Central memory CD4-positive, alpha-beta T cell (primary cell): Measurements from ENCODE around the gene PSD.

Experiments used
- DNase-seq: peaks from one replicate; pipeline ENCODE4 v3.0.0; 2022

PSD gene

DNA sequence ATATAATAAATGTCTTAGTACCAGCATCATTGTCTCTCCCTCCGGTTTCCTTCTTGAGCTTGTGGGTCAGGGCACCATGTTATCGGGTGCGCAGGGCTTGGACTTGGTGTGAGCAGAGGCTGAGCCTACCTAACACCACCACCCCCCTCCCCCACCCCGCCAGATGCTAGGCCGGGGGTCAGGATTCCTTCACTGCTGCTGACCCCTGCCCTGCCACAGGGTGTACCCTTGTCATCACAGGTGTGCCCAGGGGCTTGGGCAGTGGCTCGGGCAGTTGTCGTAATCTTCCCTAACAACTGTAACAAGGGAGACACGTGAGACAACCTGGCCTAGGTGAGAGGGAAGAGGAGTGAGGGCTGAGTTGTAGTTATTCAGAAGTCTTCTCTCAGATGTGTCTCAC is 35.7 kb downstream of the PSD start:
- no peak for DNase-seq

DNA sequence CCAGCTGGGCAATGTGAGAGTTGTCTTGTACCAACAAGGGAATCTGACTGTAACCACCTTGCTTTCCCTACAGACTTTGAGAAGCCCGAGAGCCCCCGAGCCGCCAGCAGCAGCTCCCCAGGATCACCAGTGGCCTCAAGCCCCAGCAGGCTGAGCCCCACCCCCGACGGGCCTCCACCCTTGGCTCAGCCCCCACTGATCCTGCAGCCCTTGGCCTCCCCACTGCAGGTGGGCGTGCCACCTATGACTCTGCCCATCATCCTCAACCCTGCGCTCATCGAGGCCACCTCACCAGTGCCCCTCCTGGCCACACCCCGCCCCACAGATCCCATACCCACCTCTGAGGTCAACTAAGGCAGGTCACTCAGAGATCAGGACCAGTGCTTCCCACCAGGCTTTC is 36.6 kb downstream of the PSD start:
- DNase-seq = no peak

DNA sequence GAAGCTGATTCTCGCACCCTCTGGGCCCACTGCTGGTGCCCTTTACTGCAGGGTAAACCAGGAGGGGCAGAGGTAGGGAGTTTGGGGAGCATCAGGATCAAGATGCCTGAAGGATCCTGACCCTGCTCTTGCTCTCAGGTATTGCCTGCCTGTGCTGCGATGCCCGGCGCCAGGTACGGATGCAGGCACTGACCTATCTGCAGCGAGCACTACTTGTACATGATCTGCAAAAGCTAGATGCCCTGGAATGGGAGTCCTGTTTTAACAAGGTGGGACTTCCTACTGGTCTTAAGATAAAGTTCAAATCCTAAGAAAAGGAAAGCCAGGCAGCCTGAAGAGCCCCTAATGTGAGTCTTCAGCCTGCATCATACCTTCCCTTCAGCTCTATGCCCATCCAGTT is 39.2 kb downstream of the PSD start:
- DNase-seq = no peak

DNA sequence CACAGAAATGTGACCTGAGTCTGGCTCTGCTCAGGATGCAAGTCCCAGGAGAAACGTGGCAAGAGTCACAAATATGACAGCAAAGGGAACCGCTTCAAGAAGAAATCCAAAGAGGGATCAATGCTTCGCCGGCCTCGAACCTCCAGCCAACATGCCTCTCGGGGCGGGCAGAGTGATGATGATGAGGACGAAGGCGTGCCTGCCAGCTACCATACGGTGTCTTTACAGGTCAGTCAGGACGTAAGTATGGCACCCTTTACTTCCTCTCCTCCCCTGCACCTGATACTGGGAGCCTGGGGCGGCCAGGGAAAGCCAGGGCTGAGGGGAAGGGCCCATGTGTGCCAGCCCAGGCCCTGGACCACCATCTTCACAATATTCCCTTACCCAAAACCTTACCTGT is 41.7 kb downstream of the PSD start:
- no peak for DNase-seq

DNA sequence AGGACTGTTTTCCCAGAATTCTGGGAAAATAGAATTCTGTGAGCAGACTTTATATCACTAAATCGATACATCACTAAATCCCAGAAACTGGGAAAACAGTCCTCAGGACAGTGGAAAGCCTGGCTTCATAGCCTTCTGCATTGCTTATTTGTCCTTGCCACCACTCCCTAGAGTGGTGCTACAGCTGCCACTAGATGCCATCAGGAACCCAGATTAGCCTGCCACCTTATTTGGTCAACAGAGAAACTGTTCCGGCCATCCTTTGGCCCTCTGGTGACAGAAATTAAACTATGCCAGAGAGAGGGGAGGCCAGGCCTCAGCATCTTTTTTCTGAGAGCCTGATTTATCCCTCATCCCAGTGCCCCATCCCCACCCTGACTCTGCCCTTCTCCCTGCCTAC is 42.7 kb downstream of the PSD start:
- no peak for DNase-seq

DNA sequence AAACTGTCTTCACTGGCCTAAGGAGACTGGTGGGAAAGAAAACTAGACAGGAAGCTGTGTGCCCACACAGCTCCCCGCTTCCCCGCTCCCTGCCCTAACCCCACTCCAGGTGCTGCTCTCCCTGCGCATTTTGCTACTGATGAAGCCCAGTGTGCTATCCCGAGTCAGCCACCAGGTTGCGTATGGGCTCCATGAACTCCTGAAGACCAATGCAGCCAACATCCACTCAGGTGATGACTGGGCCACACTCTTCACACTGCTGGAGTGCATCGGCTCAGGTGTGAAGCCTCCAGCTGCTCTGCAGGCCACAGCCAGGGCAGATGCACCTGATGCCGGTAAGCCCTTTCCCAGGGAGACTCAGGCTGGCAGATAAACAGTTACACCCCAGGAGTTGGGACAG is 43.3 kb downstream of the PSD start:
- no peak for DNase-seq

DNA sequence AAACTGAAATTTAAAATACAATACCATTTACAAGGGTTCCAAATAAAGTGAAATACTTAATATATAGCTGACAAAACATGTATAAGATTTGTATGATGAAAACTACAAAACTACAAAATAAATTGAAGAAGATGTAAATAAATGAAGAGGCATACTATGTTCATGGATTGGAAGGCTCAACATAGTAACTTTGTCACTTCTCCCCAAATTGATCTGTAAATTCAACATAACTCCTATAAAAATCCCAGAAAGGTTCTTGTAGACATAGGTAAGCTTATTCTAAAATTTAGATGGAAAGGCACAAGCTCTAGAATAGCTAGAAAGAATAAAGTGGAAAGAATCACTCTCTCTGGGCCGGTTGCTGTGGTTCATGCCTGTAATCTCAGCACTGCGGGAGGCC is 47.3 kb downstream of the PSD start:
- DNase-seq = no peak

DNA sequence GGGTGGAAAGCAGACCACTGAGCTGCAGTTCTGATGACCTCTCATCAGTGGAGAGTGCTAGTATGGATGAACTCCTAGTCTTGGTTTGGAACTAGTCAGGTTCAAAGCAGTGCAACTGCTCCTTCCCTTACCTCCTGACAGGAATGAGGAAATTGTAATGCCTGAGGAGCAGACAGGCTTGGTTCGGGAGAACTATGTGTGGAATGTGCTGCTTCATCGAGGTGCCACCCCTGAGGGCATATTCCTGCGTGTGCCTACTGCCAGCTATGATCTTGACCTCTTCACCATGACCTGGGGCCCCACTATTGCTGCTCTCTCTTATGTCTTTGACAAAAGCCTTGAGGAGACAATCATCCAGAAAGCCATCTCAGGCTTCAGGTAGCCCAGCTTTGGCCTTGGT is 50.5 kb downstream of the PSD start:
- DNase-seq = no peak

DNA sequence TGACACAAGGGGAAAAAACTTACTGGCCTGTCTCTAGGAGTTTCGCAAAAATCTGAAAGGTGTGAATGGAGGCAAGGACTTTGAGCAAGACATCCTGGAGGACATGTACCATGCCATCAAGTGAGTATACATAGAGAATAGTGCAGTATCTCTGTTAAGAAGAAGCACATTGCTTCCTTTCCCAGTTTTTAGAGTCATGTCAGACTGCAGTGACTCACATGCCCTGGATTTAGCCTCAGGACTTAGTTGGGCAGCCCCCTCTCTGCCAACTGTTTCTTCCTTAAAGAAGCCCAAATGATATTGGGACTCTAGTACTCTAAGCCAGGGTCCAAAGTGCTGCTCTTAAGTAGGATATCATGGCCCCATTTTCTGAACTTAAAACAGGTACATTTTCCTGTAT is 51.1 kb downstream of the PSD start:
- DNase-seq = no peak

DNA sequence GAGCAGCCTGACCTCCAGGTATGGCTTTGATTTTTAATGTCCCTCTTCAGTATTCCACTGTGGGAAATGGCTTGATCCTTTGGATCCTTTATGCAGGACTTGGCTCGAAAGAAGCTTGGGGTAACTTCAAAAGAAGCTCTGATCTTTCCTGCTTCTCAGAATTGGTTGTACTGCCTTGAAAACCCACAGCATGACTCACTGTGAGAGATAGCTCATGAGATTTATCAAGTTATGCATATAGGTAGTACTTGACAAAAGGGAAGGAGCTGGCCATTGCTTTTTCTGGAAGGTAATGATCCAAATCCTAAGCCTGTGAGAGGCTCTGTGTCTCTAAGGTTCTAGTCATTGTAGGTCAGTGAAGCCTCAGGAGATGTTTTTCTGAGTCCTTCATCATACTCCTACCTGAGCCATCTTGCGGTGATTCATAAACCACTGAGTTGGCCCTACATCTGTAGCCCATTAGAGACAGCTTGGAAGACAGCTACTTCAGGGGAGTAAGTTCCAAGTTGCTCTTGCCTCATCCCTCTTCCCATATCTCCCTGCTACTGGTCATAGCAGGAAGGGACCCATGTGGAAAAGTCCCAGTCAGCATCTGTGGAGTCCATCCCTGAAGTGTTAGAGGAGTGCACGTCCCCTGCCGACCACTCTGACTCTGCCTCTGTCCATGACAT is 59.7 kb downstream of the PSD start:
- no peak for DNase-seq

DNA sequence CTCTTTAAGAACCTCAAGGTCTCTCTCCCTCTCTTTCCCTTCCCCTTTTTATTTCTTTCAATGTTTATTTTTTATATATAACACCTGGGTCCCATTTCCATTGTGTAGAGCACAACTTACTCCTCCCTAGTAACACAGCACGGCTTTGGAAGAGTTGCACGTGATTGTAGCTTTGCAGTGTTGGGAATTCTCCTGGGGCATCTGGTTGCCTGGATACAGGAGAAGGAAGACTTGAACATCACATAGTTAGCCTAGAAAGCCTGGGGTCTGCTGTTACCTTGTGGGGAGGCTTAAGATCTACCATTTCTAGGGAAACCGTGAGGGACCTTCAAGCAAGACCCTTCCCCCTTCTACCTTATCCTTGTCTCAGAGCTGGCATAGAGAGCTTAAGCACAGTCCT is 64.1 kb downstream of the PSD start:
- no peak for DNase-seq
